HG03103 (cell line): ENCODE data around the gene RELCH.

Experiments used
- ATAC-seq: cut with Tn5 transposase; IDR thresholded peaks from one replicate; pipeline ENCODE4 v1.9.1; 2021; ENCODE audit warnings: low read depth; ENCODE audit not compliant: unreplicated experiment

Gene RELCH

DNA sequence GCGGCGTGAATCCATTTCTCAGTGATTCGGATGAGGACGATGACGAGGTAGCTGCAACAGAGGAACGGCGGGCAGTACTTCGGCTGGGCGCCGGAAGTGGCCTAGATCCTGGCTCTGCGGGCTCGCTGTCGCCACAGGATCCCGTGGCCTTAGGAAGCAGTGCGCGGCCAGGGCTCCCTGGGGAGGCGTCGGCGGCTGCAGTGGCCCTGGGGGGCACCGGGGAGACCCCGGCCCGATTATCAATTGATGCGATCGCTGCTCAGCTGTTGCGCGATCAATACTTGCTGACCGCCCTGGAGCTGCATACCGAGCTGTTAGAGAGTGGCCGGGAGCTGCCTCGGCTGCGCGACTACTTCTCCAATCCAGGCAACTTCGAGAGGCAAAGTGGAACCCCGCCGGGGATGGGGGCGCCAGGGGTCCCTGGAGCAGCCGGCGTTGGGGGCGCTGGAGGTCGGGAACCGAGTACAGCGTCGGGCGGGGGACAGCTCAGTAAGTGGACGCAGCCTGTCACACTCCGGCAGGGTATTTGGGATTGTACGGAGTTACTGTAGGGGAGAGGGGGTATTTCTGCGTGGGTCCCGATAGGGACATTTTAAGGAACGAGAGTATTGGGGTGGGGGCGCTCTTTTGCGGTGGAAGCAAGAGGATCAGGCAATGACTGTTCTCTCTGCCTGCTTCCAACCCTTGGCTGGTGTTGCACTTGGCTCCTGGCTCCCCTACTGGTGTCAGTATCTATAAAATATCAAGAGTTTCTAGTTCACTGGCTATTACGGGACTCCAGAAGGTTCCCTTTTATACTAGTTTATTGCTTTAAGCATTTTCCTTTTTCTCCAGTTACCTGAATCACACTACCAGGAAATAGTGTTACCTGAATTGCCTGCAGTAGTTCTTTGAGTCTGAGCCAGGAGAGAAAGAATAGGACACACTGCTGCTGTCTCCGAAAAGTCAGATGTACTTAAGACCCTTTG is 772 bp downstream of the RELCH start:
- ATAC-seq: no peak

DNA sequence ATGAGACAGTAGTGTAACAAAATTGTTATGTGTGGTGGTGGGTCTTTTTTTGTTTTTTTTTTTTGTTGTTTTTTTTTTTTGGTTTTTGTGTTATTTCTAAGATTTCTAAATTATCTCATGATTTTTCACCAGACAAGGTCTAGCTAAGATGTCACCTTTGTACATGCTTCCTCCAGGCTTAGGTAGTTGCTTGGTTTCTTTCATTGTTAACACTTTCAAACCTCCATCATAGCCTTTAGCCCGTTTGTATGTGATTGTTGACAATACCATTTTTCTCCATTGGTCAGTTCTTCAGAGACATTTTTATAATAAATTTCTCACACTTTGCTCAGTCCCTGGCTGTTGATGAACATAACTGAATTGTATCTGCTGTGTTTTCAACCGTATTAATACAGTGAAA is 2.2 kb downstream of the RELCH start:
- ATAC-seq: no peak

DNA sequence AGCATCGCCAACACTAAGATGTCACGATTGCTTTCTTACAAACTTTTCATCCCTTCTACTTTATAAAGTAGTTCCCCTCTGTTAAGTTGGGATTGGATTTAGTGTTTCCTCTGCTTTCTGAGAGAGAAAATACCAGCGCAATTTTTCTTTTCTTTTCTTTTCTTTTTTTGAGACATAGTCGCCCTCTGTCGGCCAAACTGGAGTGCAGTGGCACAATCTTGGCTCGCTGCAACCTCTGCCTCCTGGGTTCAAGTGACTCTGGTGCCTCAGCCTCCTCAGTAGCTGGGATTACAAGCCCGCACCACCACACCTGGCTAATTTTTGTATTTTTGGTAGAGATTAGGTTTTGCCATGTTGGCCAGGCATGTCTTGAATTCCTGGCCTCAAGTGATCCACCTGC is 9.0 kb downstream of the RELCH start:
- ATAC-seq: no peak

DNA sequence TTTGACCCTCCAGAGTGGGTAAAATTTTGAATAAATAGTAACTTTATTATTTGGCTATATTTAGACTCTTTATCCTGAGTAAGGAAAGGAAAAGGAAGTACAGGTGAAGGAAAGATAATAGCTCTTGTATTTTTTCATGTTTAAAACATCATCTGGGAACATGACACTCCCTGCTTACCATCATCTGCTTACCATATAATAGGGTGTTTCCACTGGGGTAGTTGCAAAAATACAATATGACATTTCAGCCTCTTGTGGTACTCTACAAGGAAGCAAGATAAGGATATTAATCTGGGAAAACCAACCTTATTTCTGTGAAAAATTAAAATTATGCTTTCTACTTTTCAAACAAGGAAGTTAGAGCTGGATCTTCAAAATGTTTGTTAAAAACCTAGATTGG is 9.9 kb downstream of the RELCH start:
- no peak for ATAC-seq

DNA sequence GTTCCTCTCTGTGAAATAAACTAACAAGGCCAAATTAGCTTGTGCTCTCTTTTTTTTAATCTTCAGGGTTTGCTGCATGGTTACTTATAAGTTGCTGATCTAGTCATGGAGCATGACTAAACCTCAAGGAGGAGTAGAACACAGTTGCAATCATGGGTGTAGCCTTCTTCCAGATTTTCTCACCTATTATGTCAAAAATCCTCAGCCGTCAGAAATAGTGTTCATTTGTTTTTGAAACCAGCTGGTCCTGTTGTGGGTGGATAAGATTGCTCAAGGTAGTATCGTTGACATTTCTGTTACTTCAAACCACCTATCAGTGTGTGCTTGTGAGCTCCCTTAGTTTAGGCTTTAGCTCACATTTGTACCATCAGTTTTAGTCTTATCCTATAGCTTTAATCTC is 11.2 kb downstream of the RELCH start:
- ATAC-seq: no peak

DNA sequence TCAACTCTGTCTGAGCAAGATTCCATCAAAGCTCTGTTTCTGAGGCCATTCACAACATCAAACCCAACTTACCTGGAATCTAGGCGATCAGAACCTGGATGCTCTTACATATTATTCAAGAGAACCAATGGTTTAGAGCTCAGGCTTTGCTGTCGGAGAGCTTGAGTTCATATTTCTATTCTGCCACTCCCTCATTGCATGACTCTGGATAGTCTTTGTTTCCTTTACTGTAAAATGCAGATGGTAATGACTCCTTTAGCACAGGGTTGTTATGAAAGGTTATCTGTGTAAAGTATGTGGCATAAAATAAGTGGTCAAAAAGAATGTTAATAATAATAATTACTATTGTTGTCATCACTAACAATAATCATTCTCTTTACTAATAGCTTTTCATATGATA is 12.6 kb downstream of the RELCH start:
- ATAC-seq: no peak

DNA sequence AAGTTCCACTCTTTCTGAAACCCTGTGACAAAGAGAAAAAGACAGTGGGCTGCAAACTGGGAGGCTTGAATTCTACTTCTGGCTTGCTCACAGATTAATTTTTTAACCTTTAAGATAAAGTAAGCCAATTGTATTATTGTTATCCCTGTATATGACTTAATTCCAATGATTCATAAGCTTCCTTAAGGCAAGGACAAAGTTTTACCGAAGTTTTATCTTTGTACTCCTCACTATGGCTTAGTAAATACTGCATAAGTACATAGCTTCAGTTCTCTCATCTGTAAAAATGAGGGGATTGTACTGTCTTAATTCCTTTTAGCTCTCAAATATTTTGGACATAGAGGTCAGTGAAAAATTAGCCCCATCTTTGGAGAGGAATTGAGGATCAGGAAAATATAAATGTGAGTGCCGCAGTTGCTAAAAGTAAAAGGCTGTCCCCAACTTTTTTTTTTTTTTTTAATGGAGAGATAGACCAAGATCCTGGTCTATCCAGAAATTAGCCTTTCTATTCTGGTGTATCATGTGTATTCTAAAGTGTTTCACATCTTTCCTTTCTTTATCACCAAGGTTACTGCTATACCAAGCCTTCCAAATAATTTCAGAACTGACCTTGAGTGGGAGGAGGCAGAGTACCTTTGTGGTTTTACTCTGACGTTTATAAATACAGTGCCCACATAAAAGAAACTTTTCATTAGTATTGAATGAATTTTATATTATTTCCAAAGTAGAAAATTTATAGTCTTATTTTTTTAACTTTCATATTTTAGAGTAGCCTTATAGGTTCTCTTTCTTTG is 13.3 kb downstream of the RELCH start:
- no peak for ATAC-seq

DNA sequence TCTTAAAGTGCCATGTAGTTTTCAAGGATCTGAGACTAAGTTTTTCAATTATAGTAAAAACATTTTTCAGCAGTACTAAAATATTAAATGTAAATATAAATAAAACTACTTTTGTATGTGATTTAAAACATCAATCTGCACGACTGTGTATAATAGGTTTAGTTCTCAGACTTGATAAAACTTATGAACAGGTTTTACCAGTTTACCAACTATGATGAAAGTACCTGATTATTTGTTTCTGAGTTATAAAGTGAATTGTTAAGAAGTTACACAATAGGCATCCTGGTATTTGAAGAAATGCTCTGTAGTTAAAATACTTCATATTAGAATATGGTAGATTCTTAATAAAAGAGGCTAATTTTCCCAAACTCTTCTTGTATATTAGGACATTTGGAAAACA is 14.8 kb downstream of the RELCH start:
- no peak for ATAC-seq

DNA sequence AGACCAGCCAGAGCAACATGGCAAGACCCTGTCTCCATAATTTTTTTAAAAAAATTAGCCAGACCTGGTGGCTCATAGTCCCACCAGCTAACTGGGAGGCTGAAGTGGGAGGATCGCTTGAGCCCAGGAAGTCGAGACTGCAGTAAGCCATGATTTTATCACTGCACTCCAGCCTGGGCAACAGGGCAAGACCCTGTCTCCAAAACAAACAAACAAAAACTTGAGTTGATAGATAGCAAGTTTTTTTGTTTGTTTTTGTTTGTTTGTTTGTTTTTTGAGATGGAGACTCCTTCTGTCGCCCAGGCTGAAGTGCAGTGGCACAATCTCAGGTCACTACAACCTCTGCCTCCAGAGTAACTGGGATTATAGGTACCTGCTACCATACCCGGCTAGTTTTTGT is 18.8 kb downstream of the RELCH start:
- ATAC-seq: no peak

DNA sequence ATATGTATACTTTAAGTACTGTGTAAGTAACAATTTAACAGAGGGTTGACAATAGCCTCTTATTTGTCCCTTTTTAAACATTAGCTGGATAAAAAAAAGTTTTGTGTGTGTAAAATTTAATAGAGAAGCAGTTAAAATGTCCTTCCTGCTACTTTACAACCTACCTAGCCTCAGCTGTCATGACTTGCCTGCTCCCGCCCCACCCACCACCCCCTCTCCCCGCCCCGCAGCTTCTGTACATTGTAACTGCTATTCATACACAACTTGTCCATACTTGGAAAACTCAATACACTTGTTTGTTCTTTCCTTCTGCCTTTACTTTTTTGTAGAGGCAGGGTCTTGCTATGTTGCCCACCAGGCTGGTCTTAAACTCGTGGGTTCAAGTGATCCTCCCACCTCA is 19.5 kb downstream of the RELCH start:
- ATAC-seq: no peak

DNA sequence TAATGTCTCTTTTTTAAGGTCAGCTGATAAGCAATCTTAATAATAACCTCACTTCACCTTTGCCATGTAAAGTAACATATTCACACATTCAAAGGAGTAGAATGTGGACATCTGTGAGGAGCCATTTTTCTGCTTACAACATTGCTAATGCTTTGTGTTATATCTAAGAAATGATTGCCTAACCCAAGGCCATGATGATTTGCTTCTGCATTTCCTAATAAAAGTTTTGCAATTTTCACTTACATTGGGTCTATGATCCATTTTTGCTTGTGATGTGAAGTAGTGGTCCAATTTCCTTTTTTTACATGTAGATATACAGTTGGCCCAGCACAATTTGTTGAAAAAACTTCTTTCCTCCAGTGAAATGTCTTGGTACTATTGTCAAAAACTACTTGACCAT is 22.0 kb downstream of the RELCH start:
- no peak for ATAC-seq

DNA sequence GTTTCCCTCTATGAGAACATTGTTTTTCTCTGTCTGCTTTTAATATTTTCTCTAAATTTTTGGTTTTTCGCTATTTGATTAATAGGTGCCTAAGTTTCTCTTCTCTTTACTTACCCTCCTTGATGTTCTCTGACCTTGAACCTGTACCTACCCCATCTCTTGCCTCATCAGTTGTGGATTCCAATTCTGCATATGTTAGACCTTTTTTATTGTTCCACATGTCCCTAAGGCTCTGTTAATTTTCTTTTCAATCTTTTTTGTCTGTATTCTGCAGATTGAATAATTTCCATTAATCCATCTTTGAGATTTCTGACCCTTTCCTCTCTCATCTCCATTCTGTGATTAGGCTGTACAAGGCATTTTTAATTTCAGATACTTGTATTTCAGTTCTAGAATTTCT is 23.1 kb downstream of the RELCH start:
- no peak for ATAC-seq

DNA sequence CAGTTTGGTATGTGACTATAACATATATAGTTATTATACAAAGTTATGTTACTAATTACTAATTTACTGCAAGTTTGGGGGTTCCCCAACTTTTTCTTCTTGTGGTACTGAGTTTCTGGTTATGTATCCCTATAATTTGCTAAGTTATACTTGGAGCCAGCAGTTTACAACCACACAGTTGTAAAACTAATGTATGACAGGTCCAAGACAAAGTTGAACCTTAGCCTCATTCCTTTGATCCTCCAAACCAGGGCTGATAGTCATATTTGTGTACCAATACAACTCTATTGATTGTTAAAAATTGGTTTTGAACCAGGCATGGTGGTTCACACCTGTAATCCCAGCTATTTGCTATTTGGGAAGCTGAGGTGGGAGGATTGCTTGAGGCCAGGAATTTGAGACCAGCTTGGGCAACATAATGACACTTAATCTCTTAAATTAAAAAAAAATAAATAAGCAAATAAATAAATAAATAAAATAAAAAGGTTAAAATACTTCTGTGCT is 24.3 kb downstream of the RELCH start:
- no peak for ATAC-seq

DNA sequence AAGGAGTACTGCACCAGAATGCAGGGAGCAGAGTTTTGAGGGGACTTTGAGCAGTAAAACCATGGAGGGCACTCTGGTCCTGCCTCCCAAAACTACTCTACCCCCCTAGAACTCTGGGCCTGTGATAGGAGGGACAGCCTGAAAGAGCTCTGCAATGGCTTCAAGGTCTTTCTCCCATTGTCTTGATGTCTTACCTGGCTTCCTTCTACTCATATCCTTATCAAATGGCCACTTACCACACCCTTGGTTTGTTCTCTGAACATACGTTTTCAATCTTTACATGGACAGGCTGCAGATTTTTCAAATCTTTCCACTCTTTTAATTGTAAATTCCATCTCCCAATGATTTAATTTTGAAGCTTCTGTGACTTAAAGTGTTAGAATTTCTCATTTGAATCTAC is 27.7 kb downstream of the RELCH start:
- no peak for ATAC-seq

DNA sequence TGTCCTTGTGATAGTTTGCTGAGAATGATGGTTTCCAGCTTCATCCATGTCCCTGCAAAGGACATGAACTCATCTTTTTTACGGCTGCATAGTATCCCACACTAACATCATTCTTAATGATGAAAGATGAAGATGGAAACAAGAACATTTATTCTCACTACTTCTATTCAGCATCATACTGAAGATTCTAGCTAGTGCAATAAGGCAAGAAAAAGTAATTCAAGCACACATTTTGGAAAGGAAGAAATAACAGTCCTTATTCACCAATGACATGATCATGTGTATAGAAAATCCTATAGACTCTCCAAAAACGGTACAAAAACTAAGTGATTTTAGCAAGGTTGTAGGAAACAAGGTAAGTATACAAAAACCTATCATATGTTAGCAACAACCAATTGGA is 37.2 kb downstream of the RELCH start:
- no peak for ATAC-seq

DNA sequence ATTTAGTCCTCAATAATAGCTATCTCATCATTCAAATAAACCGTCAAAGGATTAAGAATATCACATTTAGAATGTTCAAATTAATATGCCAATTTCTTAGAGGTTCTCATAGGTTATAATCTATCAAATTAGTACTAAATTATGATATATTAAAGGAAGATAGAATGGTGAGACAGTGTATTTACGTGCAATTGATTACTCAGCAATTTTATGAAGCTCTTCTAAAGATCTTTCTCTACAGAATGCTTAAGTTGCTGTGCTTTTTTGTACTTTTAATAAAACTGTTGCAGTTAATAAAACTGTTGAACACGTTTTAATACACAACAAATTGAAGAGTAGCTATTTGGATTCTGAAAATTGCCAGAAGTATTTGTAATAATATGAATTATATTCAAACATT is 39.0 kb downstream of the RELCH start:
- no peak for ATAC-seq

DNA sequence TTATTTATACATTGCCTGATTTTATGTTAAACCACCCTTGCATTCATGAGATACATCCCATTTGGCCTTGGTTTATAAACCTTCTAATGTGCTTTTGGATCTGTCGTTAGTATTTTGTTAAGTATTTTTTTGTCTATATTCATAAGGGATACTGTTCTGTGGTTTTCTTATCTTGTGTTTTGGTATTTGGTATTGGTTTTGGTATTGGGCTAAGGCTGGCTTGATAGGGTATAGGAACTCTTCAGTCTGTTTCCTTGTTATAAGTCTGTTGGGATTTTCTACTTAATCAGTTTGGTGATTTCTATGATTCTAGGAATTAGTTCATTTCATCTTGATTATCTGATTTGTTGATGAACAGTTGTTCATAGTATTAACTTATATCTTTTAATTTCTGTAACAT is 49.2 kb downstream of the RELCH start:
- no peak for ATAC-seq

DNA sequence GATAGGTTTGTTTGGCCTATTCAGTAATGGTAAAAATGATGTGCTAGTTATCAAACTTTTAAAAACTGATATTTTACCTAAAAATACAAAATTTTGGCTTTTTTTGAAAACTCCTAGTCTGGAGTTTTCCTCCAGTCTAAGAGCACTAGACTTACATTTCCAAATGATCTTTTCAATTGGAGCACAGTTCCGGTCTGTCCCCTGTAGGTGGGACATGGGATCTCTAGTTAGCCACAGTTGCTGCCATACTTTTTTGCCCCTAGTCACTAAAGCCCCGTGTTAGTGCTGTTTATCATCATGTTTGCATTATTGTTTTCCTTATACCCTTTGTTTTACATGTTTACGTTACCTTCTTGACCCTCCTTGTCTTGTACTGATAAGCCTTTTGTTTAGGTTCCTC is 52.4 kb downstream of the RELCH start:
- no peak for ATAC-seq

DNA sequence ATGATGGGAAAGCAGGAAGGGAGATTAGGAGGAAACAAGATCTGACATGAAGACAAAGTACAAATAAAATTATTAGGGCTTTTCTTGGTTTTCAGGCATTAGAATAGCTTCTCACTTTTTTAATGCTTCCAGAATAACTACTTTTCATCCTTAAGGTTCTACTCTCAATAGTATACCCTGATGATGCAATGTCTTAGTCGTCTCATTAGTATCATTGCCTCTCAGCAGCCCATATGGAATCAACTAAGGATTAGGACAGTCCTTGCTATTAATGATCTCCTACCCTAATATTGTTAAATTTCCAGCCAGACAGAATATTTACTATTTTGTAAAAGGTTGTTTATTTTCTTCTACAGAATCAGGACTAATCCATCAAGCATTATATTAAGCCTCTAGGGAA is 55.9 kb downstream of the RELCH start:
- no peak for ATAC-seq

DNA sequence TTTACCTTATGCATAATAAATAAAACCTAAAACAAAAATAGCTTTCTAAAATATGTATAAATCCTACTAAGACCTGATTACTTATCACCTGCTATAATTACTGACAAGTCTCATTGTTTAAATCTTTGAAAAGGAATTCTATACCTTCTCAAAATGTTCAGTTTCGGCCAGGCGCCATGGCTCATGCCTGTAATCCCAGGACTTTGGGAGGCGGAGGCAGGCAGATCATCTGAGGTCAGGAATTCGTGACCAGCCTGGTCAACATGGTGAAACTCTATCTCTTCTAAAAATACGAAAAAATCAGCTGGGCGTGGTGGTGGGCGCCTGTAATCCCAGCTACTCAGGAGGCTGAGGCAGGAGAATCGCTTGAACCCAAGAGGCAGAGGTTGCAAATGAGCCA is 58.1 kb downstream of the RELCH start:
- no peak for ATAC-seq

DNA sequence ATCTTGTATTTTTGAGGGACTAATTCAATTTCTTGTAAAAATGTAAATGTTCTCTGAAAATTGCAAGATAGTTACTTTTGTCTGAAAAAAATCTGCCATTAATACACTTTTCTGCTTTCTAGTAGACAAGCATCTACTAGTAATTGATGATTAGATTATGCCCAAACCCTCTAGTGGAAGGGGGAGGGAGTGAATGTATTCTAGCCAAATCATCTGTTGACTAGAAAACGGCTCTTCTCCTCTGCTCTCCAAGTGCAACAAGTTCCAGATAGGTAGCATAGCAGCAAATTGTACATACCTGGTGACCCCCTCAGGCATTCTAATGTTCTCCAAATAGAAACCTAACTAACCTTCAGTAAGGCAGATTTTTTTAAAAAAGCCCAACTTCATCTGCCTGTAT is 58.6 kb downstream of the RELCH start:
- ATAC-seq: no peak

DNA sequence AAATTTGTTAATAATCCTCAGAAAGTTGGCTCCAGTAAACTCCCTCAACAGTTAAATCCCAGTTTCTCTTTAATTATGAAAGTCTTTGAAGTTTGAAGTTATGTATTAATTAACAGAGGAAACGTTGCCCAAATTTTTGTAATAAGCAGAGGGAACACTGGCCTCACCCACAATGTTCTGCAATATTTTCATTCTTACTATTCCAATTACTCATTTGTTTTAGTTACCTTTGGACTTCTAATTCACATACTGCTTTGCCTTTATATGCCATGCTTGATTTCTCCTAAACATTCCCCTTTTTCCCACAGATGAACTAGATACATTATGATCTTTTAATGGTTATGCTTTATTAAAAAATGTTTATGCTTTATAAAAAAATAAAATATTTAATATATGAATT is 61.3 kb downstream of the RELCH start:
- ATAC-seq: no peak
